ENCODE results near the gene ELFN2.
"Not testable (repeated sequence)": the region's sequence is repeated elsewhere in the genome, so short reads cannot be mapped to it uniquely, and the experiment has no call there.

Gene ELFN2

DNA sequence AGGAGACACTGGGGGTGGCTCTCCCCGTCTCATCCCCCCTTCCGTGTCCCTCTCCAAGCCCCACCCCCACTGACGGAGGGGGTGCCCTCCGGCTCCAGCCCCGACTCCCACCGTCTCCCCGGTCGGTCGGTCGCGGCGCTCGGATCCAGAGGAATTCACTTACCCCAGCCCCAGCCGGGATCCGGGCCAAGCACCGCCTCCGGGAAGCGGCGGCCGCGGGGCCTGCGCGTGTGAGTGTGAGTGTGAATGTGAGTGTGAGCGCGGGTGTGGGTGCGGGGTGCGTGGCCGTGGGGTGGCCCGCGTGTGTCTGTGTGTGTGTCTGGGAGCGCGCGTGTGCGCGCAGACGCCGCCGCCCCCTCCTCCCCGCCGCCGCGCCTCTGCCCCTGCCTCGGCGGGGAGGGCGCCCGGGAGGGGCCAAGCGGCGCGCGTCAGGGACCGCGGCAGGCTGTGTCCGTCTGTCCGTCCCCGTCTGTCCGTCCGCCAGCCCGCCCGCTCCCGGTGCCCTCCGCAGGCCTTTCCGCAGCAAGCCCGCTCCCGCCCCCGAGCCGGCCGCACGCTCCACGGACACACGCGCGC is at the start of gene ELFN2:
ELFN2 (minus strand) TSS at position 345 of the 576 bp plus-strand sequence. CDS start 51,945 bp downstream, outside the sequence.
- DNase-seq (ENCODE audit: low read depth in 2 of 3, low spot score in 2 of 3) = no peak

DNA sequence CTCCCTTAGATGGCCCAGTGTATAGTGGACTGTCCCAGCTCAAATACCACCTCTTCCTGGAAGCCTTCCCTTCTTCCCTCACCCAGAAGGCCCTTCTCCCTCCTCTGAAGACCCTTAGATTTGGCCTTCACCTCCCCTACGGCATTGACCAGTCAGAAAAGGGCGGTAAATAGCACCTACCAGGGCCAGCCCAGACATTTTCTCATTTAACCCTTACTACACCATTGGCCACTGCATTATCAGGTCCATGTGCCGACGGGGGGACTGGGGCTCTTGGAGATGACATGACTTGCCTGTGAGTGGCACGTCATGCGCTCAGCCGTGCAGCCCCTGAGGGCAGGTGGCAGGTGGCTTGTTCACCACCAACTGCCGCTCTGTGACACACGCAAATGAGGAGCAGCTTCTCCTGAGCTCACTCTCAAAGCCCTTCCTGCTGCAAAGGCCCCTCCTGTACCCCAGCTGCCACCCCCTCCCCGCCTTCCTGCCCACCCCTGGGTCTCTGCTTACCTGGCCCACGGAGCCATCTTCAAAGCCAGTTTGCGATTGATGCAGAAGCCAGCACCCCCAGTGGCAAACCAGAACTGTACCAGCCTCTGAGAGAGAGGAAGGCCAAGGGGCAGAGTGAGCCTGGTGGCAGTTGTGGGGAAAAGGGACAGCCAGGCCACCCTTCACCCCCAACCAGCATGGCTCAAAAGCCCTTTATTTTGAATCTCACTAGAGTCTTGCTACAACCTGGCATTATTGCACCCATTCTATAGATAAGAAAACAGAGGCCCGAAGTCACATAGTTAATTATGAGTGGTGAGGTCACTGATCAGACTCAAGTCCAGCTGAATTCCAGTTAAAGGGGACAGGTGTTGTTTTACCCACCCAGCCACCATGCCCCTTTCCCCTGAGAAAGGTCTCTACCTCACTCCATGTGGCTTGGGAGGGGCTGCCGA is 49.4 kb upstream of the ELFN2 start:
- DNase-seq (ENCODE audit: low read depth in 2 of 3, low spot score in 2 of 3) = no peak

- DNase-seq (ENCODE audit: low read depth in 2 of 3, low spot score in 2 of 3) = no peak
These were observed 47.3 kb upstream of the ELFN2 start for GRCh38 chr22:37474447-37475090.

DNA sequence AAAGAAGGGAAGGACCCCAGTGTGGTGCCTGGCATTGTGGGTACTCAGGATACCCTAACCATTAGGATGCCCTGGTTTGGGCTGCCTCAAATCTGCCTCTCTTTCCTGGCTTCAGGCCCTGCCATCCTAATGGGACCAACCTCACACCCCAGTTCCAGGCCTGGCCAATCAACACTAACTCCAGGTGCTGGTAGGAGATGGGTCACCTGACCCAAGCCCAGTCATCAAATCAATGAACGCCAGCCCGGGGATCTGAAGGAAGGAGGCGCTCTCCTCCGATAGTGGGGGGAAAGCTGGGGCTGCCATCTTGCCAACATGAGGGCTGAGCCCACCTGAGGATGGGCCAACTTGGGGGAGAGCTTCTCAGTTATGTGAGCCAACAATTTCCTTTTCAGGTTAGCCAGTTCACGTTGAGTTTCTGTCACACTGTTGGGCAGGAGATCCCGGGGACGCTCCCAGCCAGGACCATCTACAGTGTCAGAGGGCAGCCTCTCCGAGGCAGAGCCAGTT is 46.2 kb upstream of the ELFN2 start:
- DNase-seq (ENCODE audit: low read depth in 2 of 3, low spot score in 2 of 3) = no peak

GRCh38 chr22:37472418-37473006 is 45.2 kb upstream of the ELFN2 start:
- no peak for DNase-seq (ENCODE audit: low read depth in 2 of 3, low spot score in 2 of 3)

DNA sequence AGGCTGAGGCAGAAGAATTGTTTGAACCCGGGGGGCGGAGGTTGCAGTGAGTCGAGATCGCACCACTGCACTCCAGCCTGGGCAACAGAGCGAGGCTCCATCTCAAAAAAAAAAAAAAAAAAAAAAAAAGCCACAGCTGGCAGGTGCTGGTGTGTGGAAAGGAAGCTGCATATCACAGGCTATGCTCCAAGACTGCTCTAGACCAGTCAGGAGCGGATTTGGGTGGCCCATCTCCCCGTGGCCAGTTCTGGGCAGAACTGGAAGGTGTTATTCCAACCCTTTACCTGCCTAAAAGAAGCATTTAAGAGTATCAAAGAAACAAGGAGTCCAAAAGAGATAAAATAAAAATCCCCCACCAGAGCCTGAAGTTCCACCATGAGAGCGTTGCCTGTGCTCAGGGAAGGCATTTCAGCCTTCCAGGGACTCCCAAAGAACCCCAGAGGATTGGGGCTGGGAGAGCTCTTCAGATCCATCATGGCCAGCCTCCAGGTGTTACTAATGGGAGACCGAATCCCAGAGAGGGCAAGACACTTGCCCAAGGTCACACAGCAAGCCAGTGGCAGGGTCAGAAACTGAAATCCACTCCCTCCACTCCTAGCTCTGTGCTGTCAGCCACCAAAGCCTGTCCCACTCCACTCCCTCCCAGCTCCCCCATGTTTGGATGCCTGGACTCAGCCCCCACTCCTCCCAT is 44.6 kb upstream of the ELFN2 start:
- DNase-seq (ENCODE audit: low read depth in 2 of 3, low spot score in 2 of 3) = no peak

GRCh38 chr22:37470087-37470445 is 42.8 kb upstream of the ELFN2 start:
- no peak for DNase-seq (ENCODE audit: low read depth in 2 of 3, low spot score in 2 of 3)

DNA sequence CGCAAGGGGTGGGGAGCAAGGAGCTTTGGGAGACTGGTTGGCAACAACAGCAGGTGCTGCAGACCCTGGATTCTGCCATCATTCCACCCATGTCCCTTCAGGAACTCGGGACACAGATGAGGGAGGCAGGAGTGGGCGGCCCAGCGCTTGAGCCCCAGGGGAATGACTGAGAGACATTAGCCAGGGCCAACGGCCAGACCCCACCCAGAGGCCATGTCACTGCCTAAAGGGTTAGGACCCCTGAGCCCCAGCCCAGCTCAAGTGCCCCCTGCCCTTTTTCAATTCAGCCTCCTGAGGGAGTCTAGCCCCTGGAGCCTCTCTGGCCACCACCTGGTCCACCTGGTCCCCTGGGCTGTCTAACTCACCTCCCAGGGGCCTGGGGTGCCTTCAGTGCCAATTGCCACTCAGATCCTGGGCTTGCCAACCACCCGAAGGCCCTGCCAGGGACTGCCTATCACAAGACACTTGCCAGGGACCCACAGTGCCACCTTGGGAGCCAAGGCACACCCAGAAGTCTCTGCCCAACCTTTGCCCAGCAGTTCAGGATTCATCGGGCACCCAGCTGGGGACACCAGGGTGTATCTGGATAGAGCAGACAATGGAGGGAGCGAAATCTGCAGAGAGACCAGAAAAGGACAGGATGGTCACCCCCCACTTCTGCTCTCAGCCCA is 42.3 kb upstream of the ELFN2 start:
- DNase-seq (ENCODE audit: low read depth in 2 of 3, low spot score in 2 of 3) = no peak

GRCh38 chr22:37468201-37468695 is 41.0 kb upstream of the ELFN2 start:
- not testable (repeated sequence) for DNase-seq (ENCODE audit: low read depth in 2 of 3, low spot score in 2 of 3)

GRCh38 chr22:37467391-37467955 is 40.2 kb upstream of the ELFN2 start:
- no peak for DNase-seq (ENCODE audit: low read depth in 2 of 3, low spot score in 2 of 3)

DNA sequence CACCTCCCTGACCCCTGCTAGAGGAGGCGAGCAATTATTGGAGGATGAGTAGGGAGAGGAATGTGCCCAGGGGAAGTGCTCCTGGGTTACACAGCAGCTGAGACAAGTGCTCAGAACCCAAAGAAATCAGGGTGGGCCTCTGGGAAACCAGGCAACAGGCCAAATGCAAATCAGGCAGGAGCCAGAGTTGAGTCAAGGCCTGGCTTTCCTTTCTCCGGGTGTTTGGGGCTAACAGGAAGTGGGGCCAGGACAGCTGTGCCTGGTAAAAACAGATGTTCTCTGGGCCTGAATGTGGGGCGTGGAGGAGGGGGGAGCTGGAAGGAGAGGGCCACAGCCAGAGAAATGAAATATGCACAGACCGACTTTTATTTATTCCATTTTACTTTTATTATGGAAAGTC is 36.9 kb upstream of the ELFN2 start:
- DNase-seq (ENCODE audit: low read depth in 2 of 3, low spot score in 2 of 3) = no peak

GRCh38 chr22:37462983-37463382 is 35.7 kb upstream of the ELFN2 start:
- DNase-seq (ENCODE audit: low read depth in 2 of 3, low spot score in 2 of 3) = no peak

DNA sequence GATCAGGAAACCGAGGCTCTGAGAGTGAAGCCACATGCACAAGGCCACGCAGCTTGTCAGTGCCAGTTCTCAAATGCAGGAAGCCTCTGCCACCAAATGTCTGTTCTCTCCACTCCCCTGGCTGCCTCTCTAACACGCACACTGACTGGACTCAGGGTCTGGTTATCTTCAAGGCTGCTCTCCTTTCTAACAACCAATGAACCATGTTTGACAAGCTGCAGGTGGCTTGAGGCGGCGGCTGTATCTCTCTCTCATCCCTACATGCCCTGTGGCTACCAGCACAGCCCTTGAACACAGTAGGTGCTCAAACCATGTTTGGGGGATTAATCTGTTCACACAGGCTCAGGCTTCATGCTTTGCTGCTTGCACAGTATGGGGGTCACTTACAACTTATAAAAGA is 35.2 kb upstream of the ELFN2 start:
- no peak for DNase-seq (ENCODE audit: low read depth in 2 of 3, low spot score in 2 of 3)

GRCh38 chr22:37461961-37462360 is 34.7 kb upstream of the ELFN2 start:
- DNase-seq (ENCODE audit: low read depth in 2 of 3, low spot score in 2 of 3) = no peak

DNA sequence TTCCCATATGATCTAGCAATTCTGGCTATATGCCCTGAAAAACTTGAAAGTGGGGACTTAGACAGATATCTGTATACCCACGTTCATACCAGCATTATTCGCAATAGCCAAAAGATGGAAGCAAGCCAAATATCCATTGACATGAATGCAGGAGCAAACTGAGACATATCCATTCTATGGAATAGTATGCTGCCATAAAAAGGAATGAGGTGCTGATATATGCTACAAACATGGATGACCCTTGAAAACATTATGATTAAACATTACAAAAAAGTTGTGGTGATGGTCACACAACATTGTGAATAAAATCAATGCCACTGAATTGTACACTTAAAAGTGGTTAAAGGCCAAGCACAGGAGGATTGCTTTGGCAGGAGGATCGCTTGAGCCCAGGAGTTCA is 33.4 kb upstream of the ELFN2 start:
- no peak for DNase-seq (ENCODE audit: low read depth in 2 of 3, low spot score in 2 of 3)

DNA sequence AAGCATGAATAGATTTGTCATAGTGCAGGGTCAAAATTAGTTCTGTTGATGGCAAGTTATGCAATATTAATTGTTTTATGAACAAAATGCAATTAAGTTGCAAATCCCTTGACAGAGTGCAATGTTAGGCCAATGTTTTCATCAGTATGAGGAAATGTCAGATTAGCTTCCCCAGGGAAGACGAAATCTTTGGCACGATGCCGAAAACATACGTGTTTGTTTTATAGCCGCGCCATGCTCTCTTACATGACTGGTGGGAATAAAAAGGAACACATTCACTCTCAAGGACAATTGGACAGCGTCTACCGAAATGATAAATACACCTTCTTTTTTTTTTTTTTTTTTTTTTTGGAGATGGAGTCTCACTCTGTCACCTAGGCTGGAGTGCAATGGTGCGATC is 31.9 kb upstream of the ELFN2 start:
- DNase-seq (ENCODE audit: low read depth in 2 of 3, low spot score in 2 of 3) = no peak

GRCh38 chr22:37457093-37457893 is 30.0 kb upstream of the ELFN2 start:
- DNase-seq (ENCODE audit: low read depth in 2 of 3, low spot score in 2 of 3) = peak; percentile 50 to 93 (median 89)

DNA sequence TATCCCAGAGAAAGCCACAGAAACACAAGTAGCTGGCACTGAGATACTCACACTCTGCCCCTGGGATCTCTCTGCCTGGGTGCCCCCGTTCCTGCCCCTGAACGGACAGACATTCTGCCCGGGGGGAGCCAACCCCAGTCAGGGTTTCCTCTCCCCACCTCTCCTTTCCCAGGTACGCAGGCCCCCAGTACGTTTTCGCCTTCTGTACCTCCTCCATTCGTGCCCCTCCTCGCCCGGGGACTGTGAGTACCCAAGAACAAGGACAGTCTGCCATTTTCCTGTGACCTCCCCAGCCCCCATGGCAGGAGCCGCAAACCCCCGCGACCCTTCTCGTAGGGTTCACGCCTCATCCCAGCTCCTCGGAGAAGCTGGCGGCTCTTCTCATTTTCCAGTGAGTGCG is 29.1 kb upstream of the ELFN2 start:
- no peak for DNase-seq (ENCODE audit: low read depth in 2 of 3, low spot score in 2 of 3)

DNA sequence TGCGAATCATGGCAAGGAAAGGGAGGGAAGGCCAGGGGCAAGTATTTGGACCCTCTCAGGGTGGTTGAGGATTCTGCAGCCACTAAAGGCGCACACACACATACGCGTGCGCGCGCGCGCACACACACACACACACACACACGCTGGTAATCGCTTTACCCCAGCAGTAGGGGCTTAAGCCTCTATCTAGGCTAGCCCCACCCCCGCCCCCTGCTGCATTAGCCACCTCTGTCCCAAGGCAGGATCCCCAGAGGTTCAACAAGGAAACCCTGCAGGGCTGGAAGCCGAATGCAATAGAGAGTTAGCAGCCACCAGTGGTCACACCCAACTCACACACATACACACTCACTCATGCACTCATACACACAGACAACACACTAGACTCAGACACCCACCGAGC is 28.6 kb upstream of the ELFN2 start:
- DNase-seq (ENCODE audit: low read depth in 2 of 3, low spot score in 2 of 3) = no peak
